Stomach (tissue), 9 donors: Measurements from ENCODE around the gene RALGAPA2. TPM values are rescaled to one million over a fixed set of nuclear protein-coding genes. Genes with fewer than 3 reads are reported as not detected.

Experiments
- DNase-seq, 2 donors: peaks; one replicate each; pipeline versions ENCODE4 v3.0.0 to v3.0.0-alpha.2; 2013 to 2019
- H3K27ac ChIP-seq, 5 donors: fragments of 200-600 bp in 4 of 5; sonication (generic) in 4 of 5; one replicate each; pipeline ENCODE4 v1.5.1; 2013 to 2019; ENCODE audit warnings: mild to moderate bottlenecking in 1 of 5, moderate library complexity in 1 of 5
- H3K27me3 ChIP-seq, 3 donors: fragments of 200-600 bp; sonication (generic); one replicate each; pipeline ENCODE4 v1.5.1; 2017 to 2019; ENCODE audit warnings: mixed run types in 1 of 3
- H3K36me3 ChIP-seq, 4 donors: fragments of 200-600 bp; sonication (generic); 1 replicate in 3 of 4; 2 replicates in 1 of 4; pipeline ENCODE4 v1.5.1; 2016 to 2019
- H3K4me1 ChIP-seq, 4 donors: fragments of 200-600 bp; sonication (generic); one replicate each; pipeline ENCODE4 v1.5.1; 2016 to 2019
- H3K4me3 ChIP-seq, 4 donors: fragments of 200-600 bp; sonication (generic) in 3 of 4; one replicate each; pipeline ENCODE4 v1.5.1; 2016 to 2019; ENCODE audit warnings: mild to moderate bottlenecking in 1 of 4
- H3K9me3 ChIP-seq, 4 donors: fragments of 200-600 bp; sonication (generic); one replicate each; pipeline ENCODE4 v1.5.1; 2016 to 2019
- EP300 ChIP-seq: sonication (generic); formaldehyde crosslinking; IDR thresholded peaks from one replicate; pipeline ENCODE4 v1.6.1; 2017; ENCODE audit warnings: antibody characterized with exemption
- POLR2A ChIP-seq, 4 donors: fragments of 450-650 bp; IDR thresholded peaks; one replicate each; pipeline ENCODE4 v1.6.1; 2016; ENCODE audit warnings: antibody characterized with exemption in 4 of 4, control low read depth in 2 of 4, mild to moderate bottlenecking in 1 of 4, moderate library complexity in 1 of 4
- POLR2AphosphoS5 ChIP-seq, 3 donors: sonication (generic); formaldehyde crosslinking; IDR thresholded peaks; one replicate each; pipeline ENCODE4 v1.6.1; 2016; ENCODE audit warnings: antibody characterized with exemption in 3 of 3
- WGBS, 5 donors: extraction: QIAGEN DNeasy Blood & Tissue Kit in 3 of 5; methylation state at CpG; one replicate each; pipeline versions ENCODE4 v1.1.5 to v1.1.7; 2013 to 2018; 5-methylcytosine and 5-hydroxymethylcytosine counted together
- intact Hi-C: fragments of 100-400 bp; cut with DNase I; formaldehyde crosslinking; loops from one replicate; pipeline ENCODE4 v1.15.1; 2023; ENCODE audit warnings: low total_unique reads
- polyA plus RNA-seq, 3 donors: library from polyadenylated mRNA; stranded (reverse); fragments of 200-250 nt; gene quantifications; one replicate each; pipeline ENCODE4 v1.2.3, GENCODE V29; 2013
- total RNA-seq, 5 donors: library from RNA; depleted of rRNA; stranded (reverse); fragments of >200 nt; gene quantifications; one replicate each; pipeline versions ENCODE4 v1.1.0 to v1.2.3, GENCODE V29; 2014 to 2016
- TF ChIP-seq, protein P1 (sequence below), 7 experiments: fragments of 450-650 bp in 4 of 7; fragments of 200-600 bp in 3 of 7; sonication (generic) in 3 of 7; IDR thresholded peaks; one replicate each; pipeline ENCODE4 v1.5.1; 2016 to 2019; ENCODE audit warnings: antibody characterized with exemption in 7 of 7, control low read depth in 2 of 7, mild to moderate bottlenecking in 1 of 7
- donor health status: healthy with polysubstance abuse.
- donor health status: Bipolar disorder and iron deficiency.
- donor health status: healthy.

Gene RALGAPA2
- total and polyA plus RNA-seq, 8 donors: 4.3 to 159 (median 48.7) TPM

DNA sequence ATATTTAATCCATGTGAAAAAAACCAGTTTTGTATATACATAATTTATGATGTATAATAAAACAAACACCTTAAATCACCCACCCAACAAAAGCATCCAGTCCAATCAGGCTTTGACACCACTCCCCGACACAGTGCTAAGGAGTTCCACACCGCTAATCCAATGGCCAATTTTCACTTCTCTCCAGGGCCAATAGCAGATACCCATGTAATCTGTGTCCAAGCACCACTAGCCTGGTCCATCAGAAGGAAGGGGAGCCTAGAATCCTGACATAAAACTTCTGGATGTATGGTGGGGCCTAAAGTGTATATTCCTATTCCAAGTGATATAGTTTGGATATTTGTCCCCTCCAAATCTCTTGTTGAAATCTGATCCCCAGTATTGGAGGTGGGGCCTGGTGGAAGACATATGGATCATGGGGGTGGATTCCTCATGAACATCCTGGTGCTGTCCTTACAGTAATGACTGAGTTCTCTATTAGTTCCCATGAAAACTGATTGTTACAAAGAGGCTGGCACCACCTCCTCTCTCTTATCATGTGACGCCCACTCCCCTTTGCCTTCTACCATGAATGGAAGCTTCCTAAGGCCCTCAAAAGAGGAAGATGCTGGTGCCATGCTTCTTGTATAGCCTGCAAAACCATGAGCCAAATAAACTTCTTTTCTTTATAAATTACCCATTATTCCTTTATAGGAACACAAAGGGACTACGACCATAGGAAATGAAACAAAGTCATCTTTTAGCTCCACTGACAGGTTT is 20.8 kb downstream of the RALGAPA2 start:
- intact Hi-C loops: no loop called here
- DNase-seq: no peak
- no peak overlapping the region for H3K27ac ChIP-seq

DNA sequence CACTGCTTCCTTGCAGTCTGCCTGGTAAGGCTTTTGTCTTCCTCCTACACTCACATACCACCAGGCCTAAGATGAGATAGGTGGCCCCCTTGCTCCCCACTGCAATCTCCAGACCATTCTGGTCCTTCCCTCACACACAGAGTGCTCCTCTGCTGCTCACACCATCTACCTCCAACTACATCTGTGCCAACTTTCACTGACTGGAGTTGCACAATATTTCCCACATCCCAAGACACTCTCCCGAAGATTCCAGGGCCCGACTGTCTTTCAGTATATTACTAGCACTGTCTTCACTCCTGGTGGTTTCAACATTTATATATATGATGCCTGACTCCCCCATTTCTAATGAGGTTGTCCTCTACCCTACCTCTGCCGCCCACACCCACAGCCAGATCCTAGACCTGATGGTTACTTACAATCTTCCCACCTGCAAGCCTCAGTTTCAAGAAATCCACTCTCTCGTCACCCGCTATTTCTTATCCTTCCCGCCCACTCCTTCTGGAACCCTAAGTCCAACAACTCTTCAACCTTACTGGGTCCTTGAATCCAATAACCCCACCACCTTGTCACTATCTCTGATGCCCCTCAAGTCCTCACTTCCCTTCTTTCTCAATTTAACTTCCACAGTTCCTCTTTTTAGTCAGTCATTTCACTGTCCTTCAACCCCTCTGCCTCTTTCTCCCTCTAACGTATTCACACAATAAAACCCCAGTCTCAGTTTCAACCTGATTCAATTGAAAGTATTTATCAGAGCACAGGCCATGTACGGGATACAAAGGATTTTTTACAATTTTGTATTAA is 21.6 kb downstream of the RALGAPA2 start:
- no peak for TF ChIP-seq POLR2A (IDR thresholded peaks at IDR 0.05)
- no peak for TF ChIP-seq POLR2AphosphoS5 (IDR thresholded peaks at IDR 0.05)
- TF ChIP-seq, protein P1, sequence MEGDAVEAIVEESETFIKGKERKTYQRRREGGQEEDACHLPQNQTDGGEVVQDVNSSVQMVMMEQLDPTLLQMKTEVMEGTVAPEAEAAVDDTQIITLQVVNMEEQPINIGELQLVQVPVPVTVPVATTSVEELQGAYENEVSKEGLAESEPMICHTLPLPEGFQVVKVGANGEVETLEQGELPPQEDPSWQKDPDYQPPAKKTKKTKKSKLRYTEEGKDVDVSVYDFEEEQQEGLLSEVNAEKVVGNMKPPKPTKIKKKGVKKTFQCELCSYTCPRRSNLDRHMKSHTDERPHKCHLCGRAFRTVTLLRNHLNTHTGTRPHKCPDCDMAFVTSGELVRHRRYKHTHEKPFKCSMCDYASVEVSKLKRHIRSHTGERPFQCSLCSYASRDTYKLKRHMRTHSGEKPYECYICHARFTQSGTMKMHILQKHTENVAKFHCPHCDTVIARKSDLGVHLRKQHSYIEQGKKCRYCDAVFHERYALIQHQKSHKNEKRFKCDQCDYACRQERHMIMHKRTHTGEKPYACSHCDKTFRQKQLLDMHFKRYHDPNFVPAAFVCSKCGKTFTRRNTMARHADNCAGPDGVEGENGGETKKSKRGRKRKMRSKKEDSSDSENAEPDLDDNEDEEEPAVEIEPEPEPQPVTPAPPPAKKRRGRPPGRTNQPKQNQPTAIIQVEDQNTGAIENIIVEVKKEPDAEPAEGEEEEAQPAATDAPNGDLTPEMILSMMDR (IDR thresholded peaks at IDR 0.05): no peak
- TF ChIP-seq EP300: no peak
- Histone ChIP-seq H3K4me1 (peaks cover 16 to 76% (median 45%) of the 10 kb centered on the region in 4 donors), H3K36me3 (no peaks in the 10 kb centered on the region), H3K9me3 (no peaks in the 10 kb centered on the region), H3K27ac (no peak overlapping the region), H3K27me3 (no peaks in the 10 kb centered on the region), H3K4me3 (no peak overlapping the region)
- DNase-seq: no peak
- intact Hi-C loops: no loop called here
- 84 to 88% (median 86%) methylated on average over 8 of the region's 8 CpGs for WGBS, 5 donors

More for the DNA sequence above, 20.8 kb downstream of the RALGAPA2 start:
- Histone ChIP-seq H3K27me3 (no peaks in the 10 kb centered on the region), H3K9me3 (no peaks in the 10 kb centered on the region), H3K4me1 (peaks cover 18 to 75% (median 43%) of the 10 kb centered on the region in 4 donors), H3K4me3 (no peak overlapping the region), H3K36me3 (no peaks in the 10 kb centered on the region)
- 92 to 97% (median 94%) methylated on average over 4 of the region's 4 CpGs for WGBS, 5 donors
- TF ChIP-seq EP300: no peak
- TF ChIP-seq, protein P1 (IDR thresholded peaks at IDR 0.05): no peak
- no peak for TF ChIP-seq POLR2A (IDR thresholded peaks at IDR 0.05)
- TF ChIP-seq POLR2AphosphoS5 (IDR thresholded peaks at IDR 0.05): no peak

DNA sequence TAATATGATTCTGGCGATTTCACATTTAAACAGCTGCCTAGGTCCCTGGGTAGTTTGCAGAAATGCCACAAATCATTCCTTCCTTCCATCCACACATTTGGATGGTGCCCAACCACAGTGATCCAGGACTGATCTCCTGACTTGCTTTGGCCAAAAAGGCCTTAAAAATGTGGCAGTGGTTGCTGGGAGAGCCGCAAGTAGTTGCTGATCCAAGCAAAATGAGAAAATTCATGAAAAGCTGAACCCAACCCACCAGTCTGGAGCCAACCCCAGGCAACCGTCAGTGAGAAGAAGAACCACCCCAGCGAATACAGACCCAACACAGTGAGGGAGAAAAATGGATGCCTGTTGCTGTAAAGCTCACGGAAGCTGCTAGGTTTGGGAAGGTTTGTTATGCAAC is 25.1 kb downstream of the RALGAPA2 start:
- H3K9me3 ChIP-seq: no peaks in the 10 kb centered on the region
- TF ChIP-seq POLR2AphosphoS5 (IDR thresholded peaks at IDR 0.05): no peak
- TF ChIP-seq, protein P1 (IDR thresholded peaks at IDR 0.05): no peak
- TF ChIP-seq EP300: no peak
- TF ChIP-seq POLR2A (IDR thresholded peaks at IDR 0.05): no peak
- 88 to 92% (median 90%) methylated on average over 5 of the region's 5 CpGs for WGBS, 5 donors
- no peak overlapping the region for H3K4me3 ChIP-seq
- intact Hi-C loops: no loop called here
- no peak for DNase-seq
- no peak overlapping the region for H3K27ac ChIP-seq
- no peaks in the 10 kb centered on the region for H3K36me3 ChIP-seq
- peaks cover 11 to 87% (median 55%) of the 10 kb centered on the region in 4 donors for H3K4me1 ChIP-seq
- no peaks in the 10 kb centered on the region for H3K27me3 ChIP-seq

DNA sequence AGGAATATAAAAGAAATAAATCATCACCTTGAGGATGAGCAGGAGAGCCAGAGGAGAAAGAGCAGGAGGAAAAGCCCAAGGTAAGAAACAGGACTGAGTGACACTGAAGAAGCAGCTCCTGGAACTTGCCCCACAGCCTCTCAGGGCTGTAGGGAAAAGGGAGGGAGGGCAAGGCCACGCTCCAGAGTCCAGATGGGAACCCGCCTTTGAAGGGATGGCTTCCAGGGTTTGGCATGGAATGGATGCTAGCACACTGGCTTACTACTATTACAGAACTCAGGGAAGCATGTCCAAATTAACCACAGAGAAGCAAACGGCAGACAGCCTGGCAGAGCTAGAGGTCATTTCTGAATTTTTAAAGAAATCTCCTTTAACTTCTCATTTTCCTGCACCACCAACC is 26.8 kb downstream of the RALGAPA2 start:
- Histone ChIP-seq H3K27ac (no peak overlapping the region), H3K4me3 (no peak overlapping the region), H3K9me3 (no peaks in the 10 kb centered on the region), H3K4me1 (peaks cover 10 to 89% (median 57%) of the 10 kb centered on the region in 4 donors), H3K27me3 (no peaks in the 10 kb centered on the region), H3K36me3 (no peaks in the 10 kb centered on the region)
- intact Hi-C loops: no loop called here
- TF ChIP-seq, protein P1 (IDR thresholded peaks at IDR 0.05): no peak
- DNase-seq: no peak
- 63 to 78% (median 71%) methylated on average over 3 of the region's 3 CpGs for WGBS, 5 donors
